ENCODE data around the gene RPS19. TPM values are rescaled to one million over a fixed set of nuclear protein-coding genes. Genes with fewer than 3 reads are reported as not detected.

RPS19 gene
- total and polyA plus RNA-seq, 4 donors: 1,039 to 4,419 (median 1,839) TPM

DNA sequence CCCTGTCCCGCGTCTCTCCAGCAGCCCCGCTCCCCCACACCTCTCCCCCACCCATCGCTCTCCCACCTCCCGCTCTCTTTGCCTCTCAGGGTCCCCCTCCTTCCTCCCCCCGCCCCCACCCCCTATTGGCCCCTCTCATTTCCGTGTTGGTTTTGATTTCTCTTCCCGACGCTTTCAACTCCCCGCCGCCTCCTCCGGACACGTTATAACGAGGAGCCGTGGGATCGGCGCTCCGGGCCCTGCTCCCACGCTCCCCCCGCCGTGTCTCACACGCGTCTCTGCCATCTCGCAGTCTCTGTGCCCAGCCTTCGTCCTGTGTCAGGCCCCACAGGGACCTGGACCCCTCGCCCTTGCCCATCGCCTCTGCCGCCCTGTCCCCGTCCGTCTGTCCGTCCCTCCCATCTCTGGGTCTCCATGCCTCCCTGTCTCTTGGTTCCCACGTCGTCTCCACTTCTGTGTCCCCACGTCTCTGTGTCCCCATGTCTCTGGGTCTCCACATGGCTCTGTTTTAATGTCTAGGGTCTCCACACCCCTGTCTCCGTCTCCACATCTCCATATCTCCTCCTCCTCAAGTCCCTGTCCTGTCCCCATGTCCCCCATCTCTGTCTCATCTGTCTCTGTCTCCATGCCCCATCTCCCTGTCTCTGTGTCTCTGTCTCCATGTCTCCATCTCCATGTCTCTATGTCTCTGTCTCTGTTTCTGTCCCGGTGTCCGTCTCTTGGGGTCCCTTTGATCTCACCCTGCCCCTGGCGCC, 55.1 kb downstream of the RPS19 start:
- Histone ChIP-seq H3K27me3 (ENCODE audit: control insufficient read depth in 3 of 3, insufficient read depth in 3 of 3, low read length in 2 of 3) (peaks cover 0 to 91% (median 71%) of the 10 kb centered on the region in 3 donors), H3K36me3 (ENCODE audit: control insufficient read depth in 4 of 4, insufficient read depth in 4 of 4, low read length in 4 of 4) (no peaks in the 10 kb centered on the region), H3K9ac (ENCODE audit: insufficient read depth in 1 of 2, low read length in 2 of 2) (no peak overlapping the region), H3K9me3 (ENCODE audit: control insufficient read depth in 4 of 4, insufficient read depth in 3 of 4, low read length in 3 of 4) (peaks cover 0 to 11% (median 0%) of the 10 kb centered on the region in 4 donors), H3K4me1 (ENCODE audit: control insufficient read depth in 5 of 5, insufficient read depth in 5 of 5, low read length in 5 of 5) (peaks cover 0 to 3% (median 0%) of the 10 kb centered on the region in 5 donors), H3K4me3 (no peak overlapping the region), H3K27ac (ENCODE audit: low read depth in 1 of 2, low read length in 1 of 2) (no peak overlapping the region)
- ATAC-seq (ENCODE audit: insufficient read depth, low FRiP score) (no peak), DNase-seq (no peak)
- WGBS, 2 donors: 5 to 6% methylated on average over 38 of the region's 38 CpGs
- TF ChIP-seq, protein P1, sequence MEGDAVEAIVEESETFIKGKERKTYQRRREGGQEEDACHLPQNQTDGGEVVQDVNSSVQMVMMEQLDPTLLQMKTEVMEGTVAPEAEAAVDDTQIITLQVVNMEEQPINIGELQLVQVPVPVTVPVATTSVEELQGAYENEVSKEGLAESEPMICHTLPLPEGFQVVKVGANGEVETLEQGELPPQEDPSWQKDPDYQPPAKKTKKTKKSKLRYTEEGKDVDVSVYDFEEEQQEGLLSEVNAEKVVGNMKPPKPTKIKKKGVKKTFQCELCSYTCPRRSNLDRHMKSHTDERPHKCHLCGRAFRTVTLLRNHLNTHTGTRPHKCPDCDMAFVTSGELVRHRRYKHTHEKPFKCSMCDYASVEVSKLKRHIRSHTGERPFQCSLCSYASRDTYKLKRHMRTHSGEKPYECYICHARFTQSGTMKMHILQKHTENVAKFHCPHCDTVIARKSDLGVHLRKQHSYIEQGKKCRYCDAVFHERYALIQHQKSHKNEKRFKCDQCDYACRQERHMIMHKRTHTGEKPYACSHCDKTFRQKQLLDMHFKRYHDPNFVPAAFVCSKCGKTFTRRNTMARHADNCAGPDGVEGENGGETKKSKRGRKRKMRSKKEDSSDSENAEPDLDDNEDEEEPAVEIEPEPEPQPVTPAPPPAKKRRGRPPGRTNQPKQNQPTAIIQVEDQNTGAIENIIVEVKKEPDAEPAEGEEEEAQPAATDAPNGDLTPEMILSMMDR (IDR thresholded peaks at IDR 0.05; ENCODE audit: control extremely low read depth, extremely low read depth): no peak

DNA sequence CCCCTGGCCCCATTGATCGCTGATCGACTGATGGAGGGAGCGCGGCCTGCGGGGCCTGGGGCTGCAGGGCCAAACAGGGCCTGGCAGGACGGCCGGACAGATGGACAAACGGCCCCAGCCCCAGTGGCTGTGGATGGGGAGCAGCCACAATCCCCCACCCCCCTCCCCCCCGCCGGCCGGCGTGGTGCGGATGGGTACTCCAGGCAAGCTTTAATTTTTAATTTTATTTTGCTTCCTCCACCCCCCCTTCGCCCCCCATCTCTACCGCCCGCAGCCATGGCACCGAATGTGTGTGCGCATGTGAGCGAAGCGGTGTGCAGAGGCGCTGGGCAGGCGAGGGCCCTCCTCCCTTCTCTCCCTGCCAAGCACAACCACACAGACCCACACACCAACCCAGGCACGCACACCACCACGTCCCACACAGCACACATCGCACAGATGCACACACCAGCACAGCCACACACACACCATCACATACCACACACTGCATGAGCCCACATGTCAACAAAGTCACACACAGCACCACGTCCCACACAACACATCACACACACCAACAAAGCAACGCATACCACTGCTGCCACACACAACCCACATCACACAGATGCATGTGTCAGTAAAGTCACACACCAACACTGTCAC, 55.8 kb downstream of the RPS19 start:
- WGBS, 2 donors: 29 to 42% methylated on average over 26 to 27 of the region's 27 CpGs
- ATAC-seq (ENCODE audit: insufficient read depth, low FRiP score) (no peak), DNase-seq (no peak)
- Histone ChIP-seq H3K36me3 (ENCODE audit: control insufficient read depth in 4 of 4, insufficient read depth in 4 of 4, low read length in 4 of 4) (no peaks in the 10 kb centered on the region), H3K27ac (ENCODE audit: low read depth in 1 of 2, low read length in 1 of 2) (no peak overlapping the region), H3K4me1 (ENCODE audit: control insufficient read depth in 5 of 5, insufficient read depth in 5 of 5, low read length in 5 of 5) (peaks cover 0 to 3% (median 0%) of the 10 kb centered on the region in 5 donors), H3K27me3 (ENCODE audit: control insufficient read depth in 3 of 3, insufficient read depth in 3 of 3, low read length in 2 of 3) (peaks cover 0 to 94% (median 71%) of the 10 kb centered on the region in 3 donors), H3K9ac (ENCODE audit: insufficient read depth in 1 of 2, low read length in 2 of 2) (no peak overlapping the region), H3K4me3 (no peak overlapping the region), H3K9me3 (ENCODE audit: control insufficient read depth in 4 of 4, insufficient read depth in 3 of 4, low read length in 3 of 4) (peaks cover 0 to 15% (median 0%) of the 10 kb centered on the region in 4 donors)
- TF ChIP-seq, protein P1 (IDR thresholded peaks at IDR 0.05; ENCODE audit: control extremely low read depth, extremely low read depth): no peak

DNA sequence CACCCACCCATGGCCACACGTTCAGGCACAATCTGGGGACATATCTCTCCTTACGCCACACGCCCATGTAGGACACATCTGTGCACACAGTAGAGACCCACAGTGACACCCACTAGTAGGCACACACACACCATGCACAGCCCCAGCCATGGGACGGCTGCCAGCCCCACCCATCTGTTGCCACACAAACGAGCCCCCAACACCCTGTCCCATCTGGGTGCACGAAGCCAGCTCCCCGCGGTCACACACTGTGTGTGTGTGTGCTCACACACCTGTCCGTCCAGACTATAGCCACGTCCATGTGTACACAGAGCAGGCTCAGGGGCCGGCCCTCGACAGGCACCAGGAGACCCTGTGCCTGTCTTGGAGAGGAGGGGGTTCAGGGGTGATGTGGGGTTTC, 57.6 kb downstream of the RPS19 start:
- Histone ChIP-seq H3K36me3 (ENCODE audit: control insufficient read depth in 4 of 4, insufficient read depth in 4 of 4, low read length in 4 of 4) (no peaks in the 10 kb centered on the region), H3K9ac (ENCODE audit: insufficient read depth in 1 of 2, low read length in 2 of 2) (no peak overlapping the region), H3K27me3 (ENCODE audit: control insufficient read depth in 3 of 3, insufficient read depth in 3 of 3, low read length in 2 of 3) (peaks cover under 1 to 94% (median 71%) of the 10 kb centered on the region in 3 donors), H3K9me3 (ENCODE audit: control insufficient read depth in 4 of 4, insufficient read depth in 3 of 4, low read length in 3 of 4) (peaks cover 0 to 15% (median 0%) of the 10 kb centered on the region in 4 donors), H3K4me1 (ENCODE audit: control insufficient read depth in 5 of 5, insufficient read depth in 5 of 5, low read length in 5 of 5) (peaks cover 0 to 3% (median 0%) of the 10 kb centered on the region in 5 donors), H3K4me3 (no peak overlapping the region), H3K27ac (ENCODE audit: low read depth in 1 of 2, low read length in 1 of 2) (no peak overlapping the region)
- ATAC-seq (ENCODE audit: insufficient read depth, low FRiP score) (no peak), DNase-seq (no peak)
- whole genome bisulfite sequencing, 2 donors: 62 to 63% methylated on average over 12 of the region's 12 CpGs
- TF ChIP-seq, protein P1 (IDR thresholded peaks at IDR 0.05; ENCODE audit: control extremely low read depth, extremely low read depth): no peak

All from lung (tissue), 12 donors.